Sciatic nerve (tissue), 2 donors: ENCODE data around the gene CNTLN. TPM values are rescaled to one million over a fixed set of nuclear protein-coding genes. Genes with fewer than 3 reads are reported as not detected.
"Not testable (repeated sequence)": the region's sequence is repeated elsewhere in the genome, so short reads cannot be mapped to it uniquely, and the experiment has no call there.

Experiments
- ATAC-seq: fragments of 200-7000 bp; cut with Tn5 transposase; one replicate; pipeline ENCODE4 v1.9.1; 2020; ENCODE audit warnings: mild to moderate bottlenecking, moderate library complexity
- DNase-seq: peaks from one replicate; pipeline ENCODE4 v3.0.0-alpha.2; 2020; ENCODE audit warnings: low spot score
- intact Hi-C: fragments of 100-400 bp; cut with DNase I; formaldehyde crosslinking; loops from one replicate; pipeline ENCODE4 v1.14.2; 2022
- total RNA-seq: library from RNA; stranded (reverse); fragmentation: NEBNext Ultra II Directional; extraction: Animal tissue kit (Norgen Biotek cat#: 25700); gene quantifications from one replicate; pipeline ENCODE4 v1.2.1, GENCODE V29; 2021
- donor health status: DM: no; HTN: no; CAD: no.
- donor health status: DM: no; HTN: no; CAD: no.

CNTLN gene
- total RNA-seq, 1 donor from 2014 or later = 22.4 TPM

- DNase-seq (no peak), ATAC-seq (no peak)
- intact Hi-C loops = no loop called here
Measured at GRCh38 chr9:17165764-17166163, 30.9 kb downstream of the CNTLN start.

DNA sequence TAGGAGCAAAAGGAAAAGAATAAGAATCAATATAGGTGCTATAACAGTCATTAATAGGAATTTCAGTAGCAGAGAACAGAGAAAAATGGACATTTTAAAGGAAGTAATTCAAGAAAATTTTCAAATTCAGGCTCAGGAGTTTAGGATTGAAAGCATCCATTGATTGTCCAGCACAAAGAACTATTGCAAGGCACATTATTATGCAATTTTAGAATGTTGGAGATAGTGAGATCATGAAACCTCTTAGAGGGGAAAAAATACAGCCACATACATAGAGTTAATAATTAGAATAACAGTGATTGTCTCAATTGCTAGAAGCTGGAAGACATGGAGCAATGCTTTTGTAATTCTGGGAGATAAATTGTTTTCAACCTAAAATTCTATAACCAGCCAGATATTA is 31.5 kb downstream of the CNTLN start:
- ATAC-seq = no peak
- intact Hi-C loops = no loop called here
- DNase-seq = no peak

- no peak for ATAC-seq
Measured at GRCh38 chr9:17171309-17172094, 36.7 kb downstream of the CNTLN start.

GRCh38 chr9:17177496-17177895 is 42.7 kb downstream of the CNTLN start:
- ATAC-seq, DNase-seq, intact Hi-C loops: not testable (repeated sequence)

More at GRCh38 chr9:17171309-17172094, 36.7 kb downstream of the CNTLN start:
- DNase-seq = no peak
- intact Hi-C loops = no loop called here

DNA sequence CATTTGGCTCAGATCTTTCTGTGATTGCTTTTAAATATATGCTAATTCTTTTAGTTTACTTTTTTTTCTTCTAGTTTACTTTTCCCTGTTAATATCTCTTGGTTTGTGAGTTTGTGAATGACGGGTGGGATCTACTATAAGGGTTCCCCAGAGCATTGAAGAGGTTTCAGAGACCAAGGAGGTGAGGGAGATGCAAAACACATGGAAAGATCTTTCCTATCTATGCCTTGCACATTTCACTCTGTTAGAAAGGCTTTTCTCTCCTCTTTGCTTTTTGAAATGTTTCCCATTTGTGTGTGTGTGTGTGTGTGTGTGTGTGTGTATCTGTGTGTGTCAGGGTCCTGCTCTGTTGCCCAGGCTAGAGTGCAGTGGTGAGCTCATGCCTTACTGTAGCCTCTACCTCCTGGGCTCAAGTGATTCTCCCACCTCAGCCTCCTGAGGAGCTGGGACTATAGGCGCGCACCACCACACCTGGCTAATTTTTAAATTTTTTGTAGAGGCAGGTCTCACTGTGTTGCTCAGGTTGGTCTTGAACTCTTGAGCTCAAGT is 50.7 kb downstream of the CNTLN start:
- intact Hi-C loops = no loop called here
- DNase-seq = no peak
- no peak for ATAC-seq

DNA sequence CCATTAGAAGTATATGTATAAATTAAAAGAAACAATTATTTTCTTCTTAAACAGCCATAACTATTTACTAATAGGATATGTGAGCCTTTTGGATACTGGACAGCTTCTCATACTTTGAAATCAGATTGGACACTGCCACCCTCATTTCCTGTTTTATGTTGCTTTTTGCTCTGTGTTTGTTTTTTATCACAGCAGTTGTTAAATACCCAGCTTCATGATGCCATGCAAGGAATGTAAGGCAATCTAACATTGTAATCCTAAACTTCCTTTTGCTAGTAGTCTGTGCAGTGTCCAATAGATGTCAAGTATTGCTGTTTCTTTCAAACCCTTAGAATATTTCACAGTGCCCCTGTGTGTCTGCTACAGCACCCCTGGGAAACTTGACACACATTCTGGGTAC is 56.2 kb downstream of the CNTLN start:
- intact Hi-C loops = no loop called here
- ATAC-seq = no peak

GRCh38 chr9:17204611-17205152 is 69.8 kb downstream of the CNTLN start:
- DNase-seq = no peak
- intact Hi-C loops = no loop called here
- no peak for ATAC-seq

More for the DNA sequence above, 56.2 kb downstream of the CNTLN start:
- DNase-seq = no peak

- ATAC-seq (no peak), DNase-seq (no peak)
Measured at GRCh38 chr9:17216011-17216410, 81.2 kb downstream of the CNTLN start.

GRCh38 chr9:17216646-17217045 is 81.8 kb downstream of the CNTLN start:
- ATAC-seq (no peak), DNase-seq (no peak)
- intact Hi-C loops = no loop called here

More at GRCh38 chr9:17216011-17216410, 81.2 kb downstream of the CNTLN start:
- intact Hi-C loops = no loop called here

DNA sequence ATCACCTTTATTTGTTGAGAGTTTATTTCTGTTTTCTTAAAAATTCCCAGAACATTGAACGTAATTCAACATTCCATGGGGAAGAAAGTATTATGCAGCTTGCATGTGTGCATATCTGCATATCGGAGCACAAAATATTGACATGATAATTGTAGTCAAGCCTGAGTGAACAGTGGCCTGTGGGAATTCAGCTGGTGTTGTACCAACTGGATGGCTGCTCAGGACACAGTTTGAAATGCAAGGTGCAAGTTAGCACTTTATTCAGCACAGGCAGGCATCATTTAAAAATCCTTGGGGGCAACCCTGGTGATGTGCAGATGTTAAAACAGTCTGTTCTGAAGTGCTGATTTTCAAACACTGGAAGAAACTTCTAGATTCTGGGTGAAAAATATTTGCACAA is 82.4 kb downstream of the CNTLN start:
- intact Hi-C loops = no loop called here
- ATAC-seq = no peak
- no peak for DNase-seq

- intact Hi-C loops = no loop called here
- no peak for DNase-seq
- ATAC-seq = no peak
Measured at GRCh38 chr9:17219261-17219660, 84.4 kb downstream of the CNTLN start.

DNA sequence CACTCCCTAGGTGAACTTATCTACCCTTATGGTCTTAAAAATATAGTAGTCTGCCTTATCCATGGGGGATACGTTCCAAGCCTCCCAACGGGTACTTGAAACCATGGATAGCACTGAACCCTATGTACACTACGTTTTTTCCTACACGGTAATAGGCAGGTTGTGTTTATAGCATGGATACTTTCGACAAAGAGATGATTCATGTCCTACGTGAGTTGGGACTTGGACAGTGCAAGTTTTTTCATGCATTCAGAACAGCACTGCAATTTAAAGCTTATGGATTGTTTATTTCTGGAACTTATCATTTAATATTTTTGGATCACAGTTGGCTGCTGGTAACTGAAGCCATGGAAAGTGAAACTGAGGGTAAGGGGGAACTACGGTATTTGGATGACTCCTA is 88.1 kb downstream of the CNTLN start:
- no peak for DNase-seq
- intact Hi-C loops = no loop called here
- no peak for ATAC-seq

GRCh38 chr9:17225407-17225806 is 90.6 kb downstream of the CNTLN start:
- no peak for DNase-seq
- intact Hi-C loops = no loop called here
- ATAC-seq = no peak

DNA sequence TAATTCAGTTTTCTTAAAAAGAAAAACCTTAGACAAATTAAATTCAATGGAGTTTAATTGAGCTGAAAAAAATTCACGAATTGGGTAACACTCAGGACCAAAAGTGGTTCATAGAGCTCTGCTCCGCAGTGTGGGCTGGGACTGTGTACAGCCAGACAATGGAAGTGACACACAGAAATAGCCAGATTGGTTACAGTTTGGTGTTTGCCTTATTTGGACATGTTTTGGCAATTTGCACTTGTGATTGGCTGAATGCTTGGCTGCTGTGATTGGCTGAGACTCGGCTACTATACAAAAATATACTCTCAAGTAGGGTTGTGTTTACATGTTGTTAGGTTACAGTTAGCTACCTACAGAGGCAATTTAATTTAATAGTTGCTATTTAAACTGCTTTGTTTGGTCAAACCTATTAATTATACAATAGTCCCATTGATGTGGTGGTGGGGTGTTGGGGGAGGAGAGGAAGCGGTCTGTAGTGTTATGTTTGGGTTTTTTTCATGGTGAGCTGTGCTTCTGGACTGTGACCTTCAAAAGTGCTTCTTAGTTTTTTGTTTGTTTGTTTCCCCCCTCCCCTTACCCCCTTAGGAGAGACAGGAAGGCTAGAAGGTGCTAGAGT is 95.2 kb downstream of the CNTLN start:
- DNase-seq (no peak), ATAC-seq (no peak)
- intact Hi-C loops = no loop called here

GRCh38 chr9:17230646-17231045 is 95.8 kb downstream of the CNTLN start:
- intact Hi-C loops = no loop called here
- ATAC-seq (no peak), DNase-seq (no peak)

GRCh38 chr9:17236147-17236546 is 101.3 kb downstream of the CNTLN start:
- intact Hi-C loops = no loop called here
- ATAC-seq (no peak), DNase-seq (no peak)

- DNase-seq = no peak
- intact Hi-C loops = no loop called here
- no peak for ATAC-seq
Measured at GRCh38 chr9:17246770-17247169, 111.9 kb downstream of the CNTLN start.

- intact Hi-C loops = no loop called here
- no peak for ATAC-seq
- no peak for DNase-seq
Measured at GRCh38 chr9:17251100-17251499, 116.3 kb downstream of the CNTLN start.

DNA sequence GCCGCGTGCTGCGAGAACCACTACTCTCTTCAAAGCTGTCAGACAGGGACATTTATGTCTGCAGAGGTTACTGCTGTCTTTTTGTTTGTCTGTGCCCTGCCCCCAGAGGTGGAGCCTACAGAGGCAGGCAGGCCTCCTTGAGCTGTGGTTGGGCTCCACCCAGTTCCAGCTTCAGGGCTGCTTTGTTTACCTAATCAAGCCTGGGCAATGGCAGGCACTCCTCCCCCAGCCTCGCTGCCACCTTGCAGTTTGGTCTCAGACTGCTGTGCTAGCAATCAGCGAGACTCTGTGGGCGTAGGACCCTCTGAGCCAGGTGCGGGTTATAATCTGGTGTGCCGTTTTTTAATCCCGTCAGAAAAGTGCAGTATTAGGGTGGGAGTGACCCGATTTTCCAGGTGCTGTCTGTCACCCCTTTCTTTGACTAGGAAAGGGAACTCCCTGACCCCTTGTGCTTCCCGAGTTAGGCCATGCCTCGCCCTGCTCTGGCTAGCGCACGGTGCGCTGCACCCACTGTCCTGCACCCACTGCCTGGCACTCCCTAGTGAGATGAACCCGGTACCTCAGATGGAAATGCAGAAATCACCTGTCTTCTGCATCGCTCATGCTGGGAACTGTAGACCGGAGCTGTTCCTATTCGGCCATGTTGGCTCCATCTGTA is 133.8 kb downstream of the CNTLN start:
- intact Hi-C loops, ATAC-seq, DNase-seq: not testable (repeated sequence)

DNA sequence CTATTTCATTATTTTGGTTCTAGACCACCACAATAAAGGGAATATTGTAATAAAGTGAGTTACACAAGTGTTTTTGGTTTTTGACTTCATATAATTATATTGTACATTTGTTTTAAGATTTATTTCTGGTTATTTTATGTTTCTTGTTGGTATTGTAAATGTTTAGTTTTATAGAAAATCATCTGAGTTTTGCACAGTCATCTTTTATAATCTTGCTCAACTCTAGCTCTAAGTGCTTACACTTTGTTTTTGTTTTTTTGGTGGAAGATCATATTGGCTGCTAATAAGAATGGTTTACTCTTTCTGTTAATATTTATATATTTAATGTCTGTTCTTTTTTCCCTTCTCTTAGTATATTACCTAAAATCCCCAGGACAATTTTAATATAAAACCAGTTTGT is 135.0 kb downstream of the CNTLN start:
- ATAC-seq (no peak), DNase-seq (no peak)
- intact Hi-C loops = no loop called here
